Activated CD8-positive, alpha-beta memory T cell treated with anti-CD3 and anti-CD28 coated beads, Interleukin-2, amount 50 U/mL, for 1 hour (primary cell): ENCODE data around the gene TMEM255A.

Source experiments
- DNase-seq: peaks from one replicate; pipeline ENCODE4 v3.0.0-alpha.2; 2020; ENCODE audit errors: extremely low read depth

TMEM255A gene

DNA sequence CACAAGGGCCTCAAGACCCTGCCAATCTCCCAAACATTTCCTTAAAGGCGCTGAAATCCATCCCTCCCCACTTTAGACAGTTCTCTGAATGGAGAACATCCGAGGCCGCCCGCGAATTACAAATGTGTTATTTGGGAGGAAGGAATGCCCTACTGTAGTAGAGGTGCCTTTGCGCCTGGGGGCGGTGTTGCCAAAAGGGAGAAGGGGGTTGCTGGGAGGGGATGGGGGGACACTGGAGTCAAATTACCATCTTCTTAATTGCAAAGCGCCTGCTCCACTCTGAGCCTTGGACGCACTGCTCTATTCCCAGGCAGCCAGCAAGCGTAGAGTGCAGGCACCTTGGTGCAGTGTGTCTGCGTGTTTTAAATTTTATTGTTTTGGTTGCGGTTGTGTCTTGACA is 2.7 kb downstream of the TMEM255A start:
- DNase-seq, result no peak

DNA sequence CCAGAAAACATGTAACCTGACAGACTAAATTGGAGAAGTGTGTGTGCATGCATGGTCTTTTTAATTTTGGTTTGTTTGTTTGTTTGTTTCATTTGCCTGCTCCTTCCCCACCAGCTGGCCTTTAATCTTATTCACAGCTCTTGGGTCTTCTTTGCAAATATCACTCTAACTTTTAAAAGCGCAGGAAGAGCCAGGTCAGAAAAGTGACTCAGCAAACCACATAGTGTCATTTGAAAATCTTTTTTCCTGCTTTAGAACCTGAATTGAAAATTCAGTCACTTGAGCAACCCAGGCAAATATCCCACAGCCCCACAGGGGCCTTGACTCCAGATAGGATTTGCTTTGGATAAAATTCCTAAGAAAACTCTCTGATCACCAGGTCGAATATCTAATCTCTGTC is 4.6 kb downstream of the TMEM255A start:
- no peak for DNase-seq

- no peak for DNase-seq
Measured at GRCh38 chrX:120305531-120306141, 5.6 kb downstream of the TMEM255A start.

- DNase-seq, result no peak
Measured at GRCh38 chrX:120304256-120304655, 7.0 kb downstream of the TMEM255A start.

DNA sequence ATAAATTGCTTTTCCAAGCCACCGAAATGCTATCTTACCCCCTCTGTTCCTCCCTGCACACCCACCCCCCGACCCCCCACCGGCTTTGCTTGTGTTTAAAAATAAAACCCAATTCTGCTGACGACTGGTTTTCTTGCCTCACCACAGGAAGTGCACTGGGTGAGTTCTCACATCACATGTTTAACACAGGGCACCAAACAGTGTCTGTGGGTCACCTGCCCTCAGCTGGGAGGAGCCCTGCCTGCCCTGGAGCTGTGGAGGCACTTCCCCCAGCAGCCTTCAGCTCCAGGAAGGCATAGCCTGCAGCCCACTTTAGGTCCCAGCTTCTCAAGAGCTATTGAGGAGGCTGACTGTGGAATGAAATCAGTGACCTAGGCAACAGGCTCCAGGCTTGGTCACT is 8.8 kb downstream of the TMEM255A start:
- no peak for DNase-seq

GRCh38 chrX:120301960-120302359 is 9.3 kb downstream of the TMEM255A start:
- no peak for DNase-seq

GRCh38 chrX:120301497-120301896 is 9.8 kb downstream of the TMEM255A start:
- no peak for DNase-seq

DNA sequence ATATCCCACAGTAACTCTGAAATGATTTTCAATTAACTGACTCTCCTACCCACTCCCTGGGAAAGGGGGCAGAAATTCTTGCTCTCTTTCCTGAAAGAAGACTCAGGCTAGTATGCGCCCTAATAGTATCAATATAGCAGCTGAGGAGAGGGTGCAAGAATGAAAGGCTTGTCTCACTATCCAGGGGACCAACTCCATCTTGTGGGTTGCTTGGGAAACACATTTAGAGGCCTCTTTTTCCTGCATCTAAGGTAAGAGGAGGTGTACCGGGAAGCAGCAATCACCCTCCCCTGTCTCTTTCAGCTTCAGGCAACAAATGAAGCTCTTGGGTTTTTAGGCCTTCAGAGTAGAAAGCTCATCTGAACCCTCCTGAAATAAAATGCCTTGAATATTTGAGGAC is 11.3 kb downstream of the TMEM255A start:
- DNase-seq, result no peak

DNA sequence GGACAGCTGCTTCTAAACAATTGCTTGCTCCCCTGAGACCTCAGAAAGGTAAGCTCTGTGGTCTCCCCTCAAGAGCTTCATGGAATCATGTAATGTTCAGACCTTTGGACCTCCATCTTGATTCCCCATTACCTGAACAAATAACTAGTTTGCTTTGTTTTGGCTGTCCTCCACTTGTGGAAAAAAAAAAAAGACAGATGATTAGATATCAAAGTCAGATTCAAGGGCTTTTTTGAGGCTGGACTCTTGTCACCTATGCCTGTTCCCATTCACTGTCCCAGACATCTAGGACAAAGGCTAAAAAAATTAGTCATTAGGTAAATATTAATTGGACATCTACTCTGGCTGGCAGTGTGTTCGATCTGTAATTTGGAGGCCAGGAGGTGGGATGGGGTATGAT is 13.3 kb downstream of the TMEM255A start:
- no peak for DNase-seq

- no peak for DNase-seq
Measured at GRCh38 chrX:120294651-120295050, 16.6 kb downstream of the TMEM255A start.

- DNase-seq, result no peak
Measured at GRCh38 chrX:120293015-120293414, 18.2 kb downstream of the TMEM255A start.

- no peak for DNase-seq
Measured at GRCh38 chrX:120291211-120291610, 20.1 kb downstream of the TMEM255A start.

DNA sequence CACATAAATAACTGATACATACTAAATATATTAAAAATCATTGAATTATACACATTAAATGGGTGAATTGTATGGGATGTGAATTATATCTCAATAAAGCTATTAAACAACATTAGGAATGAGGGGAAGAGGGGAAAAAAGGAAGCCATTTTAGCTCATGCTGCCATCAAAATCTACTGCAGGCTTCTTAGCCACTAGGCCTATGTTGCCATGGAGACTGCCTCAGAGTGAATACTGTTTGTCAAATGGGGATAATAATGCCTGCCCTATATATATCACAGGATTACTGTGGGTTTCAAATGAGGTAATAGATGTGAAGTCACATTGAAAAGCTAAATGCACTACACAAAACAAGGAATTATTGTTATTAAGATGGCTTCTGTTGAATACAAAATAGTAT is 21.2 kb downstream of the TMEM255A start:
- DNase-seq, result no peak

DNA sequence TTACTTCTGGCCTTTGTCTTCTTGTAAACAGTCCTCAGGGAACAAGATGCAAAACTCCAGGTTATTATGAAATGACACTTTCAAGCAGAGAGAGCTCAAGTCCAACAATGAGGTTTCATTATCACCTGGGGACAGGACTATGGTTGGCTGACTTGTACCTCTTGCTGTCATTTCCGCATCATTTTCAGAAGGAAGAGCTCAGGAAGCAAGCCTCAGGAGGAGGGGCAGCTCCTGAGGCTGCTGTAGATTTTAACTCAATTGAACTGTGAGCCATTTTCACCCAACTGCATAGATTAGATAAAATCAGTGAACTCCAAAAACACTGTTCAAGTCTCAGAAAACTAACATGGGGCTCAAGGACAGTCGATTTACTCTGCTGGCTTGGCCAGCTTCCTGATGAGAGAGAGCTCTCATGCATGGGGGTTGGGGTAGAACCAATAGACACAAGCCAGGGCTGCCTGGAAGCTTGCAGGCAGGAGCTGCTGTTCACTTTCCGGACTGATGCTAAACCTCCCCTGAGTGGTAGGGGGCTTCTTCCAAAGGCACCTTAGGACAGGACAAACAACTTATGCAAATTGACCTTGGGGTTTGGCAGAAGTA is 23.6 kb downstream of the TMEM255A start:
- no peak for DNase-seq

GRCh38 chrX:120286733-120287512 is 24.3 kb downstream of the TMEM255A start:
- DNase-seq, result no peak

DNA sequence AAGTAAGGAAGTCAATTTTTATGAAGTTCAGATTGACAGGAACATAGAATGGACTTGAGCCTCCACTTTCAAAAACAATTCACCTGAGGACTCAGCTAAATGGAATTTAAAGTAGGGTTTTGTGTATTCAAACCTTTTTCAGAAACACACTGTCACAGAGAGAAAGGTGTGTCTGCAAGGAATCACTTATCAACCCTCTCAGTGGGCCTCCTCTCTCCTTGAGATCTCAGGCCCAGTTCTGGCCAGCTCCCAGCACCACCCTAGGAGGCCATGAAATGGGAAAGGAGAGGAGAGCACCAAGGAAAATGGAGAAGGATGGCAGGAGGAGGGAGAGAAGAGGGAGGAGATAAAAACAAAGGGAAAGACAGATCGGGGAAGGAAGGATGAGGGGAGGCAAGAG is 28.6 kb downstream of the TMEM255A start:
- DNase-seq, result no peak

- no peak for DNase-seq
Measured at GRCh38 chrX:120281761-120282160, 29.5 kb downstream of the TMEM255A start.

GRCh38 chrX:120281021-120281624 is 30.1 kb downstream of the TMEM255A start:
- DNase-seq, result no peak

- DNase-seq, result no peak
Measured at GRCh38 chrX:120274958-120275357, 36.3 kb downstream of the TMEM255A start.

- no peak for DNase-seq
Measured at GRCh38 chrX:120274145-120274544, 37.1 kb downstream of the TMEM255A start.

GRCh38 chrX:120271218-120271617 is 40.0 kb downstream of the TMEM255A start:
- DNase-seq, result no peak

GRCh38 chrX:120270567-120270966 is 40.7 kb downstream of the TMEM255A start:
- DNase-seq, result no peak
